Omental fat pad (tissue), 4 donors: ENCODE data around the gene LRP8. TPM values are rescaled to one million over a fixed set of nuclear protein-coding genes. Genes with fewer than 3 reads are reported as not detected.

Experiments used
- ATAC-seq: fragments of 150-250 bp; one replicate; pipeline ENCODE4 v1.9.1; 2016; ENCODE audit warnings: mild to moderate bottlenecking, moderate library complexity; ENCODE audit not compliant: low FRiP score
- DNase-seq: peaks from one replicate; pipeline ENCODE4 v3.0.0-alpha.2; 2019; ENCODE audit warnings: low spot score
- CTCF ChIP-seq, 3 donors: fragments of 450-650 bp; IDR thresholded peaks; one replicate each; pipeline ENCODE4 v1.5.1; 2016 to 2017; ENCODE audit warnings: antibody characterized with exemption in 3 of 3, mild to moderate bottlenecking in 3 of 3, moderate library complexity in 2 of 3
- total RNA-seq, 4 donors: library from RNA; depleted of rRNA; stranded (reverse); fragments of >200 nt; gene quantifications; one replicate each; pipeline ENCODE4 v1.1.0, GENCODE V29; 2016

The LRP8 gene
- total RNA-seq, 4 donors from 2014 or later = 1.6 to 22.0 (median 7.4) TPM

- no peak for TF ChIP-seq CTCF (IDR thresholded peaks at IDR 0.05)
- ATAC-seq = no peak
Observed at GRCh38 chr1:53334781-53335180, 6.9 kb upstream of the LRP8 start.

GRCh38 chr1:53334312-53334711, 6.4 kb upstream of the LRP8 start:
- TF ChIP-seq CTCF (IDR thresholded peaks at IDR 0.05) = no peak

More at GRCh38 chr1:53334781-53335180, 6.9 kb upstream of the LRP8 start:
- DNase-seq = no peak

GRCh38 chr1:53332833-53333232, 5.0 kb upstream of the LRP8 start:
- DNase-seq (no peak), ATAC-seq (no peak)
- TF ChIP-seq CTCF (IDR thresholded peaks at IDR 0.05) = no peak

More at GRCh38 chr1:53334312-53334711, 6.4 kb upstream of the LRP8 start:
- DNase-seq = no peak
- no peak for ATAC-seq

GRCh38 chr1:53332186-53332564, 4.3 kb upstream of the LRP8 start:
- no peak for TF ChIP-seq CTCF (IDR thresholded peaks at IDR 0.05)
- no peak for DNase-seq
- ATAC-seq = no peak

- DNase-seq = no peak
Observed at GRCh38 chr1:53331446-53332185, 3.7 kb upstream of the LRP8 start.

GRCh38 chr1:53330819-53331218, 2.9 kb upstream of the LRP8 start:
- ATAC-seq (no peak), DNase-seq (no peak)

More at GRCh38 chr1:53331446-53332185, 3.7 kb upstream of the LRP8 start:
- no peak for TF ChIP-seq CTCF (IDR thresholded peaks at IDR 0.05)
- no peak for ATAC-seq

More at GRCh38 chr1:53330819-53331218, 2.9 kb upstream of the LRP8 start:
- TF ChIP-seq CTCF (IDR thresholded peaks at IDR 0.05) = no peak
